GM23338 (cell line): ENCODE measurements around the gene CTTNBP2. TPM values are rescaled to one million over a fixed set of nuclear protein-coding genes. Genes with fewer than 3 reads are reported as not detected.

Experiments
- ATAC-seq: fragments of 200-7000 bp; cut with Tn5 transposase; 3 replicates; pipeline ENCODE4 v1.9.1; 2020
- DNase-seq: peaks from one replicate; pipeline ENCODE4 v3.0.0-alpha.2; 2015; ENCODE audit warnings: low spot score
- H2AFZ ChIP-seq: fragments of 200-600 bp; sonication (generic); 2 replicates; pipeline ENCODE4 v1.8.0; 2016; ENCODE audit warnings: antibody characterized with exemption, mild to moderate bottlenecking, moderate library complexity
- H3F3A ChIP-seq: fragments of 200-600 bp; sonication (generic); replicated peaks from 2 replicates; pipeline ENCODE4 v1.8.0; 2017; ENCODE audit warnings: antibody characterized with exemption, mixed run types, low read depth
- H3K27ac ChIP-seq: fragments of 200-600 bp; sonication (generic); 2 replicates; pipeline ENCODE4 v1.6.1; 2016; ENCODE audit warnings: low read depth
- H3K27me3 ChIP-seq: fragments of 200-600 bp; sonication (generic); 2 replicates; pipeline ENCODE4 v1.8.0; 2016; ENCODE audit warnings: mild to moderate bottlenecking, mixed run types, moderate library complexity; ENCODE audit not compliant: insufficient read depth
- H3K36me3 ChIP-seq: fragments of 200-600 bp; sonication (generic); 2 replicates; pipeline ENCODE4 v1.8.0; 2016; ENCODE audit warnings: mild to moderate bottlenecking; ENCODE audit not compliant: insufficient read depth
- H3K4me1 ChIP-seq: fragments of 200-600 bp; sonication (generic); 2 replicates; pipeline ENCODE4 v1.8.0; 2016; ENCODE audit warnings: mild to moderate bottlenecking, moderate library complexity; ENCODE audit not compliant: insufficient read depth
- H3K4me2 ChIP-seq: fragments of 200-600 bp; sonication (generic); 2 replicates; pipeline ENCODE4 v1.7.1; 2017; ENCODE audit warnings: mixed run types
- H3K4me3 ChIP-seq: fragments of 200-600 bp; sonication (generic); 2 replicates; pipeline ENCODE4 v1.6.1; 2016; ENCODE audit warnings: mixed run types
- H3K79me2 ChIP-seq: fragments of 200-600 bp; sonication (generic); replicated peaks from 2 replicates; pipeline ENCODE4 v1.8.0; 2017; ENCODE audit warnings: mild to moderate bottlenecking; ENCODE audit not compliant: insufficient read depth
- H3K9me2 ChIP-seq: fragments of 200-600 bp; sonication (generic); 2 replicates; pipeline ENCODE4 v1.8.0; 2017; ENCODE audit not compliant: insufficient read depth
- H4K20me1 ChIP-seq: fragments of 200-600 bp; sonication (generic); replicated peaks from 2 replicates; pipeline ENCODE4 v1.8.0; 2017; ENCODE audit warnings: mild to moderate bottlenecking; ENCODE audit not compliant: insufficient read depth
- H3K27ac Mint-ChIP-seq: 2 replicates; pipeline ENCODE4 v1.8.0; 2020; ENCODE audit warnings: inconsistent platforms, mild to moderate bottlenecking, moderate library complexity, mixed read lengths
- H3K27me3 Mint-ChIP-seq: 3 replicates; pipeline ENCODE4 v1.8.0; 2022; ENCODE audit warnings: low read depth, mild to moderate bottlenecking, moderate library complexity, mixed read lengths, inconsistent platforms; ENCODE audit not compliant: insufficient read depth, poor library complexity
- H3K36me3 Mint-ChIP-seq: 3 replicates; pipeline ENCODE4 v1.8.0; 2021; ENCODE audit warnings: low read depth, mild to moderate bottlenecking, inconsistent platforms, moderate library complexity, mixed read lengths
- H3K4me1 Mint-ChIP-seq: 3 replicates; pipeline ENCODE4 v1.8.0; 2020; ENCODE audit warnings: mild to moderate bottlenecking, inconsistent platforms, mixed read lengths
- H3K4me3 Mint-ChIP-seq: 3 replicates; pipeline ENCODE4 v1.8.0; 2021; ENCODE audit warnings: moderate library complexity, mild to moderate bottlenecking, inconsistent platforms, mixed read lengths
- H3K9me3 Mint-ChIP-seq: 3 replicates; pipeline ENCODE4 v1.8.0; 2020; ENCODE audit warnings: moderate library complexity, mild to moderate bottlenecking, inconsistent platforms, mixed read lengths
- ETS1 ChIP-seq: IDR thresholded peaks from 2 replicates; pipeline ENCODE4 v1.6.1; 2016; ENCODE audit warnings: antibody characterized with exemption
- EZH2 ChIP-seq: fragments of 200-600 bp; sonication (generic); IDR thresholded peaks from one replicate; pipeline ENCODE4 v1.8.0; 2017; ENCODE audit warnings: antibody characterized with exemption, mild to moderate bottlenecking, low read depth; ENCODE audit not compliant: unreplicated experiment
- EZH2phosphoT487 ChIP-seq: fragments of 200-600 bp; sonication (generic); IDR thresholded peaks from one replicate; pipeline ENCODE4 v1.8.1; 2018; ENCODE audit warnings: antibody characterized with exemption; ENCODE audit not compliant: unreplicated experiment
- NANOG ChIP-seq: IDR thresholded peaks from 2 replicates; pipeline ENCODE4 v1.6.1; 2016; ENCODE audit warnings: antibody characterized with exemption, borderline replicate concordance
- POLR2AphosphoS5 ChIP-seq: IDR thresholded peaks from 2 replicates; pipeline ENCODE4 v1.6.1; 2016; ENCODE audit warnings: antibody characterized with exemption, low read depth
- STAT1 ChIP-seq: IDR thresholded peaks from one replicate; pipeline ENCODE4 v1.6.1; 2016; ENCODE audit warnings: antibody characterized with exemption; ENCODE audit not compliant: unreplicated experiment
- polyA plus RNA-seq: library from polyadenylated mRNA; unstranded; fragments of >200 nt; fragmentation: Nextera tagmentation; extraction: Ambion mirVana; gene quantifications from 2 replicates; pipeline ENCODE4 v1.2.1, GENCODE V29; 2016
- total RNA-seq: library from RNA; depleted of rRNA; stranded (reverse); fragments of >200 nt; shearing (Covaris generic); gene quantifications from 2 replicates; pipeline ENCODE4 v1.2.3, GENCODE V29; 2014
- TF ChIP-seq, protein P1 (sequence below), 2 experiments: fragments of 200-600 bp in 1 of 2; sonication (generic) in 1 of 2; conservative IDR thresholded peaks; 2 replicates each; pipeline versions ENCODE4 v1.5.1 to v1.6.1; 2016 to 2017; ENCODE audit warnings: antibody characterized with exemption in 2 of 2, low read depth in 2 of 2, mild to moderate bottlenecking in 2 of 2, moderate library complexity in 1 of 2

Gene CTTNBP2
- total and polyA plus RNA-seq, 2 experiments from 2014 or later = 26.8 to 30.7 TPM

- Mint-ChIP-seq H3K4me3 (no peak overlapping the region), H3K9me3 (peaks cover under 1% of the 10 kb centered on the region; the same call in 1 of the 3 replicates), H3K36me3 (peaks cover 19% of the 10 kb centered on the region), H3K27ac (peak overlapping the region; percentile 6; the same call in 1 of the 2 replicates), H3K27me3 (no peaks in the 10 kb centered on the region), H3K4me1 (peaks cover 43% of the 10 kb centered on the region)
- Histone ChIP-seq H3K27ac (no peak overlapping the region), H2AFZ (no peak overlapping the region), H3K4me2 (no peak overlapping the region), H3K27me3 (no peaks in the 10 kb centered on the region), H3F3A (no peaks in the 10 kb centered on the region), H3K4me1 (peaks cover 14% of the 10 kb centered on the region), H3K9me2 (no peaks in the 10 kb centered on the region; the same call in 1 of the 2 replicates), H3K4me3 (no peak overlapping the region), H4K20me1 (0 out of 2 replicates have a peak, but pooled peaks cover 6% of the 10 kb centered on the region), H3K79me2 (peaks cover 17% of the 10 kb centered on the region), H3K36me3 (no peaks in the 10 kb centered on the region; the same call in 1 of the 2 replicates)
- ATAC-seq = no peak
- no peak for DNase-seq
- TF ChIP-seq POLR2AphosphoS5 = no peak
- no peak for TF ChIP-seq EZH2
- TF ChIP-seq NANOG = no peak
- TF ChIP-seq, protein P1, sequence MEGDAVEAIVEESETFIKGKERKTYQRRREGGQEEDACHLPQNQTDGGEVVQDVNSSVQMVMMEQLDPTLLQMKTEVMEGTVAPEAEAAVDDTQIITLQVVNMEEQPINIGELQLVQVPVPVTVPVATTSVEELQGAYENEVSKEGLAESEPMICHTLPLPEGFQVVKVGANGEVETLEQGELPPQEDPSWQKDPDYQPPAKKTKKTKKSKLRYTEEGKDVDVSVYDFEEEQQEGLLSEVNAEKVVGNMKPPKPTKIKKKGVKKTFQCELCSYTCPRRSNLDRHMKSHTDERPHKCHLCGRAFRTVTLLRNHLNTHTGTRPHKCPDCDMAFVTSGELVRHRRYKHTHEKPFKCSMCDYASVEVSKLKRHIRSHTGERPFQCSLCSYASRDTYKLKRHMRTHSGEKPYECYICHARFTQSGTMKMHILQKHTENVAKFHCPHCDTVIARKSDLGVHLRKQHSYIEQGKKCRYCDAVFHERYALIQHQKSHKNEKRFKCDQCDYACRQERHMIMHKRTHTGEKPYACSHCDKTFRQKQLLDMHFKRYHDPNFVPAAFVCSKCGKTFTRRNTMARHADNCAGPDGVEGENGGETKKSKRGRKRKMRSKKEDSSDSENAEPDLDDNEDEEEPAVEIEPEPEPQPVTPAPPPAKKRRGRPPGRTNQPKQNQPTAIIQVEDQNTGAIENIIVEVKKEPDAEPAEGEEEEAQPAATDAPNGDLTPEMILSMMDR (conservative IDR thresholded peaks at IDR 0.05; ENCODE audit: low read depth in 2 of 2) = no peak
Observed at GRCh38 chr7:117827862-117828261, 45.4 kb downstream of the CTTNBP2 start.

- TF ChIP-seq EZH2phosphoT487 = no peak
- no peak overlapping the region for H2AFZ ChIP-seq
- no peak overlapping the region for H3K27ac ChIP-seq
- Mint-ChIP-seq H3K36me3 (peaks cover 3% of the 10 kb centered on the region; the same call in 2 of the 3 replicates), H3K27ac (no peak overlapping the region), H3K4me1 (peaks cover 44% of the 10 kb centered on the region), H3K4me3 (no peak overlapping the region), H3K27me3 (no peaks in the 10 kb centered on the region), H3K9me3 (no peaks in the 10 kb centered on the region)
- H3F3A ChIP-seq = no peaks in the 10 kb centered on the region
- H3K4me3 ChIP-seq = no peak overlapping the region
- peaks cover 17% of the 10 kb centered on the region for H3K79me2 ChIP-seq
- no peak overlapping the region for H3K4me2 ChIP-seq
- H3K9me2 ChIP-seq = no peaks in the 10 kb centered on the region
- ATAC-seq = no peak
- H3K4me1 ChIP-seq = peaks cover 19% of the 10 kb centered on the region
- H3K27me3 ChIP-seq = no peaks in the 10 kb centered on the region
- DNase-seq = no peak
- no peaks in the 10 kb centered on the region for H3K36me3 ChIP-seq
- H4K20me1 ChIP-seq = 0 out of 2 replicates have a peak, but pooled peaks cover 6% of the 10 kb centered on the region
Observed at GRCh38 chr7:117825132-117825531, 48.1 kb downstream of the CTTNBP2 start.

DNA sequence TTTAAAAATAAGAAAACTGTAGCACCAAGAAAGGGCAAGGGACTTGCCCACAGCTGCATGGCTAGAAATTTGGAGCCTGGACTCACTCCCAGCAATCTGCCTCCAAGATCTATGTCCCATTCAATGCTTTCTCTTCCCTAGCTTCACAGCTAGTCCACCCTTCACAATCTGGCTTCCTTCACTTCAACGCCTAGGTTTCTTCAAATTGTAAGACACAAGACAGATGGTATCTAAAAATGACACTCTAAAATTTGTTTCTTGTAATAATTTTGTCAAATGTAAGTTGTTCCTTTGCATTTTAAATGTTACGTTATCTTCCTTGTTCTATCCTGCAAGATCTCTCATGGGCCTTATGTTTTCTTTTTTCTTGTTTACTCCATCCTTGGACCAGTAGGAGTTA is 48.6 kb downstream of the CTTNBP2 start:
- peaks cover 46% of the 10 kb centered on the region for H3K4me1 Mint-ChIP-seq
- H3K27ac Mint-ChIP-seq = peak overlapping the region; percentile 8; the same call in 1 of the 2 replicates
- TF ChIP-seq, protein P1 (conservative IDR thresholded peaks at IDR 0.05; ENCODE audit: low read depth in 2 of 2) = no peak
- no peak for TF ChIP-seq ETS1
- TF ChIP-seq STAT1 = no peak
- ATAC-seq (no peak), DNase-seq (no peak)
- H3K9me3 Mint-ChIP-seq = no peaks in the 10 kb centered on the region
- no peaks in the 10 kb centered on the region for H3K27me3 Mint-ChIP-seq
- H2AFZ ChIP-seq = no peak overlapping the region
- peaks cover 18% of the 10 kb centered on the region for H3K79me2 ChIP-seq
- no peaks in the 10 kb centered on the region for H3F3A ChIP-seq
- H3K27me3 ChIP-seq = no peaks in the 10 kb centered on the region
- H3K36me3 Mint-ChIP-seq = peaks cover 3% of the 10 kb centered on the region; the same call in 2 of the 3 replicates
- no peak overlapping the region for H3K4me3 Mint-ChIP-seq
- peaks cover 24% of the 10 kb centered on the region for H3K4me1 ChIP-seq
- no peak overlapping the region for H3K27ac ChIP-seq
- no peak overlapping the region for H3K4me3 ChIP-seq
- H4K20me1 ChIP-seq = 0 out of 2 replicates have a peak, but pooled peaks cover 4% of the 10 kb centered on the region
- H3K4me2 ChIP-seq = no peak overlapping the region
- H3K36me3 ChIP-seq = no peaks in the 10 kb centered on the region
- no peaks in the 10 kb centered on the region for H3K9me2 ChIP-seq
